Gastroesophageal sphincter (tissue), 3 donors: ENCODE measurements around the gene P4HB.

ENCODE experiments used
- EP300 ChIP-seq: sonication (generic); formaldehyde crosslinking; IDR thresholded peaks from one replicate; pipeline ENCODE4 v1.6.1; 2017; ENCODE audit warnings: antibody characterized with exemption, mild to moderate bottlenecking
- POLR2A ChIP-seq, 2 donors: fragments of 450-650 bp; IDR thresholded peaks; one replicate each; pipeline ENCODE4 v1.6.1; 2017; ENCODE audit warnings: antibody characterized with exemption in 2 of 2, mild to moderate bottlenecking in 2 of 2, moderate library complexity in 1 of 2
- POLR2AphosphoS5 ChIP-seq: sonication (generic); formaldehyde crosslinking; IDR thresholded peaks from one replicate; pipeline ENCODE4 v1.6.1; 2017; ENCODE audit warnings: antibody characterized with exemption
- TF ChIP-seq, protein P1 (sequence below), 4 experiments: fragments of 200-600 bp in 2 of 4; fragments of 450-650 bp in 2 of 4; sonication (generic) in 1 of 4; IDR thresholded peaks; one replicate each; pipeline ENCODE4 v1.5.1; 2017 to 2019; ENCODE audit warnings: antibody characterized with exemption in 4 of 4, mild to moderate bottlenecking in 2 of 4, moderate library complexity in 2 of 4

DNA sequence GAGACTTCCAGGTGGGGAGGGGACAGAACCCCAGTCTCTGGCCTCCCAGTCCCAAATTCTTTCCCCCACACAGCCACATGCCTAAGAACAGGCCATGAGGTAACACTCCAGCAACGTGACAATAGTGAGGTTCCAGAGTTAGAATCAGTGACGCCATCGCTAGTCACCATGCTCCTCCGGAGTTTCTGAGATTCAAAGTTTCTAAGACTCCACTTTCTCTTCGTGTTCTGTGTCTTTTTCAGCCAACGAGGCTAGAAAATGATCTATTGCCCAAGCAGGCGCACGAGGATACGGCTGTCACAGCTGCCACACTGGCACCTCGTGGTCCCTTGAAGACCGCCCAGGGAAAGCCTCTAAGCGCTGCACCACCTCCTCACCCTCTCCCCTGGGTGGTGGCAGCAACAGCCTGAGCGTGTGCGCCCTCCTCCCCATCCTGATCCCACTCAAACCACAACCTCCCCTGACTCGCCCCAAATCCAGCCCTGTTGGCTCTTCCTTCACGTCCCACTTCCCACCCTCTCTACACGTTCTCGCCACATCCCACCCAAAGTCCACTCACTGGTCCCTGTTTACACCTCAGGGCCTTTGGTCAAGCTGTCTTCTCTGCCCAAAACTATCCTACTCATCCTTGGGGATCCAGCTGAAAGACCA, 28.3 kb downstream of the P4HB start:
- TF ChIP-seq, protein P1, sequence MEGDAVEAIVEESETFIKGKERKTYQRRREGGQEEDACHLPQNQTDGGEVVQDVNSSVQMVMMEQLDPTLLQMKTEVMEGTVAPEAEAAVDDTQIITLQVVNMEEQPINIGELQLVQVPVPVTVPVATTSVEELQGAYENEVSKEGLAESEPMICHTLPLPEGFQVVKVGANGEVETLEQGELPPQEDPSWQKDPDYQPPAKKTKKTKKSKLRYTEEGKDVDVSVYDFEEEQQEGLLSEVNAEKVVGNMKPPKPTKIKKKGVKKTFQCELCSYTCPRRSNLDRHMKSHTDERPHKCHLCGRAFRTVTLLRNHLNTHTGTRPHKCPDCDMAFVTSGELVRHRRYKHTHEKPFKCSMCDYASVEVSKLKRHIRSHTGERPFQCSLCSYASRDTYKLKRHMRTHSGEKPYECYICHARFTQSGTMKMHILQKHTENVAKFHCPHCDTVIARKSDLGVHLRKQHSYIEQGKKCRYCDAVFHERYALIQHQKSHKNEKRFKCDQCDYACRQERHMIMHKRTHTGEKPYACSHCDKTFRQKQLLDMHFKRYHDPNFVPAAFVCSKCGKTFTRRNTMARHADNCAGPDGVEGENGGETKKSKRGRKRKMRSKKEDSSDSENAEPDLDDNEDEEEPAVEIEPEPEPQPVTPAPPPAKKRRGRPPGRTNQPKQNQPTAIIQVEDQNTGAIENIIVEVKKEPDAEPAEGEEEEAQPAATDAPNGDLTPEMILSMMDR (IDR thresholded peaks at IDR 0.05) = no peak
- TF ChIP-seq POLR2A (IDR thresholded peaks at IDR 0.05) (no peak), EP300 (no peak), POLR2AphosphoS5 (no peak)
